ENCODE measurements around the gene EFTUD2. TPM values are rescaled to one million over a fixed set of nuclear protein-coding genes. Genes with fewer than 3 reads are reported as not detected.

The EFTUD2 gene
- total RNA-seq, 6 experiments from 2014 or later, result 29.9 to 42.4 (median 35.1) TPM

DNA sequence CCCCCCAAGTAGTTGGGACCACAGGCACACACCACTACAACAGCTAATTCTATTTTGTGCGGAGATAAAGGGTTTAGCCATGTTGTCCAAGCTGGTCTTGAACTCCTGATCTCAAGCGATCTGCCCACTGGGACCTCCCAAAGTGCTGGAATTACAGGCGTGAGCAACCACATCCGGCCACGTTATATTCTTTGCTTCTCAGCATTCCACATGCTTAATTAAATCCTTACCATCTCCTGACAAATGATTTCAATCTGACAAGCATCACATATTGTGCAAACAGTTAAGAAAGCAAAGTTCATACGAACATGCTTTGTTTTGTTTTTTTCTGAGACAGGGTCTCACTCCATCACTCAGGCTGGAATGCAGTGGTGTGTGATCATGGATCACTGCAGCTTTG lies 33.3 kb downstream of the EFTUD2 start:
- no peaks in the 10 kb centered on the region for H3K9me3 ChIP-seq
- no peak for ATAC-seq
- no peak overlapping the region for H3K27ac ChIP-seq
- no peak for TF ChIP-seq POLR2A (IDR thresholded peaks at IDR 0.05)
- TF ChIP-seq CTCF (IDR thresholded peaks at IDR 0.05), result no peak
- no peaks in the 10 kb centered on the region for H3K4me1 ChIP-seq
- WGBS (ENCODE audit: insufficient coverage, low coverage, low lambda C conversion rate, missing lambda C conversion rate), result 67% methylated on average over 2 of the region's 6 CpGs
- intact Hi-C loops (cut with DNase I), result loop anchor here (2.0 to 5.0 kb wide), 2 partner anchors 89 to 91 kb away; no protein-coding TSS in a partner anchor
- H3K27me3 ChIP-seq, result no peaks in the 10 kb centered on the region
- H3K36me3 ChIP-seq, result peaks cover 0 to 59% (median 14%) of the 10 kb centered on the region in 4 donors
- H3K4me3 ChIP-seq, result no peak overlapping the region
- DNase-seq, result no peak

- Histone ChIP-seq H3K27ac (no peak overlapping the region), H3K36me3 (peaks cover 0 to 59% (median 15%) of the 10 kb centered on the region in 4 donors)
Measured at GRCh38 chr17:44865231-44865660, 34.0 kb downstream of the EFTUD2 start.

DNA sequence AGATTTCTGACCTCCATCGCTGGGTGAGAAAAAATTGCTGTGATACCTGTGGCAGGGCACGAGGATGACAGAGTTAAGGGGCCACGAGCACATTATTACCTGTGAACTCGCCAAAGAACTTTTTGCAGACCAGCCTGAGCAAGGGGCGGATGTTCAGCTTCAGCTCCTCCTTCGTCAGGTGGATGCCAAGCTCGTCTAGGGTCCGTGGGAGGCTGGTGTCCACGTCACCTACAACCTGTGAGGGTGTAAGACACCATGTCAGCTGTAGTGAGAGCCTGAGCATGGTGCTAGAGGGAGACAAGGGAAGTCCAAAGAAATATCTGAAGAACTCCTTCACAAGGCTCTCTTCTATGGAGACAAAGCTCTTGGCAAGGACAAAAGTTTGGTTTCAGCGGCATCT lies 34.4 kb downstream of the EFTUD2 start:
- ATAC-seq (peak in 2 of 4 donors; percentile 11 to 15), DNase-seq (no peak)
- no peak overlapping the region for H3K4me3 ChIP-seq
- intact Hi-C loops (cut with DNase I), result loop anchor here (2.0 to 5.0 kb wide), 2 partner anchors 88 to 90 kb away; no protein-coding TSS in a partner anchor
- WGBS (ENCODE audit: insufficient coverage, low coverage, low lambda C conversion rate, missing lambda C conversion rate), result 61% methylated on average over 9 of the region's 10 CpGs
- no peaks in the 10 kb centered on the region for H3K9me3 ChIP-seq
- H3K27ac ChIP-seq, result no peak overlapping the region
- TF ChIP-seq POLR2A (IDR thresholded peaks at IDR 0.05) (no peak), CTCF (IDR thresholded peaks at IDR 0.05) (no peak)
- H3K27me3 ChIP-seq, result no peaks in the 10 kb centered on the region
- H3K36me3 ChIP-seq, result peaks cover 0 to 63% (median 18%) of the 10 kb centered on the region in 4 donors
- H3K4me1 ChIP-seq, result no peaks in the 10 kb centered on the region

More at GRCh38 chr17:44865231-44865660, 34.0 kb downstream of the EFTUD2 start:
- Histone ChIP-seq H3K4me3 (no peak overlapping the region), H3K9me3 (no peaks in the 10 kb centered on the region), H3K27me3 (no peaks in the 10 kb centered on the region), H3K4me1 (no peaks in the 10 kb centered on the region)
- ATAC-seq (peak; percentile 81 to 89 (median 84)), DNase-seq (peak in 2 of 3 donors; percentile 62 to 68)
- peak; percentile 80 to 89 (median 85) for TF ChIP-seq CTCF (IDR thresholded peaks at IDR 0.05)
- no peak for TF ChIP-seq POLR2A (IDR thresholded peaks at IDR 0.05)
- intact Hi-C loops (cut with DNase I), result loop anchor here (2.0 to 5.0 kb wide), 2 partner anchors 88 to 90 kb away; no protein-coding TSS in a partner anchor
- WGBS (ENCODE audit: insufficient coverage, low coverage, low lambda C conversion rate, missing lambda C conversion rate), result 45% methylated on average over 1 of the region's 1 CpG

- peak in 1 of 4 donors; percentile 39 for ATAC-seq
- TF ChIP-seq CTCF (IDR thresholded peaks at IDR 0.05), result no peak
- TF ChIP-seq POLR2A (IDR thresholded peaks at IDR 0.05), result no peak
- intact Hi-C loops (cut with DNase I), result no loop called here
- Histone ChIP-seq H3K4me1 (no peaks in the 10 kb centered on the region), H3K4me3 (no peak overlapping the region), H3K27ac (no peak overlapping the region), H3K9me3 (no peaks in the 10 kb centered on the region), H3K27me3 (no peaks in the 10 kb centered on the region), H3K36me3 (peaks cover 0 to 67% (median 19%) of the 10 kb centered on the region in 4 donors)
- 70% methylated on average over 8 of the region's 12 CpGs for WGBS (ENCODE audit: insufficient coverage, low coverage, low lambda C conversion rate, missing lambda C conversion rate)
- no peak for DNase-seq
Measured at GRCh38 chr17:44863061-44863918, 36.0 kb downstream of the EFTUD2 start.
